Dendritic cell treated with granulocyte-macrophage colony-stimulating factor and Interleukin-4, amounts not matched to agents 40 ng/mL and 50 ng/mL, for 4 days (primary cell): ENCODE measurements around the gene AADAT.
"Not testable (repeated sequence)": the region's sequence is repeated elsewhere in the genome, so short reads cannot be mapped to it uniquely, and the experiment has no call there.

ENCODE experiments used
- H3K27ac Mint-ChIP-seq: one replicate; pipeline ENCODE4 v1.8.0; 2022; ENCODE audit warnings: mild to moderate bottlenecking, mixed read lengths
- H3K27me3 Mint-ChIP-seq: one replicate; pipeline ENCODE4 v1.8.0; 2022; ENCODE audit warnings: mild to moderate bottlenecking, mixed read lengths
- H3K36me3 Mint-ChIP-seq: one replicate; pipeline ENCODE4 v1.8.0; 2022; ENCODE audit warnings: low read depth, mixed read lengths
- H3K4me1 Mint-ChIP-seq: one replicate; pipeline ENCODE4 v1.8.0; 2022; ENCODE audit warnings: low read depth, mixed read lengths
- H3K4me3 Mint-ChIP-seq: one replicate; pipeline ENCODE4 v1.8.0; 2022; ENCODE audit warnings: mild to moderate bottlenecking, moderate library complexity, mixed read lengths
- H3K9me3 Mint-ChIP-seq: one replicate; pipeline ENCODE4 v1.8.0; 2022; ENCODE audit warnings: mixed read lengths
- intact Hi-C: fragments of 100-400 bp; cut with micrococcal nuclease; formaldehyde crosslinking; loops from one replicate; pipeline ENCODE4 v1.15.0; 2022

AADAT gene

DNA sequence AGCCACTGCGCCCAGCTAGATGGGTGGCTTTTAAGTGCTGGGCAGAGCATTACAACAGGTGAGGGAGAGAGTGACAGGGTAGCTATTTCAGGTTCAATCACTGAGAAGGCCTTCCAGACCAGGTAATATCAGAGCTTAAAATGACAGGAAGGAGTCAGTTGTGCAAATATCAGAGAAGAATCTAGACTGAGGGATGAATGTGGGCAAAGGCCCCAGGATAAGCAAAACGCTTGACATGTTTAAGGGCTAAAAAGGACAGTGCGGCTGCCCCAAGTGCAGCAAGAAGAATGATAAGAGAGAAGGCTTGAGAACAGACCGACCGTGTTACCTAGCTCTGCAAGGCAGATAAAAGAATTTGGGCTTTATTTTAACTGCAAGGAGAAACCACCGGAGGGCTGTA is 18.6 kb downstream of the AADAT start:
- no peaks in the 10 kb centered on the region for H3K36me3 Mint-ChIP-seq
- no peaks in the 10 kb centered on the region for H3K4me1 Mint-ChIP-seq
- no peak overlapping the region for H3K4me3 Mint-ChIP-seq
- no peak overlapping the region for H3K27ac Mint-ChIP-seq
- intact Hi-C loops: no loop called here
- no peaks in the 10 kb centered on the region for H3K9me3 Mint-ChIP-seq
- H3K27me3 Mint-ChIP-seq: peaks cover 3% of the 10 kb centered on the region

DNA sequence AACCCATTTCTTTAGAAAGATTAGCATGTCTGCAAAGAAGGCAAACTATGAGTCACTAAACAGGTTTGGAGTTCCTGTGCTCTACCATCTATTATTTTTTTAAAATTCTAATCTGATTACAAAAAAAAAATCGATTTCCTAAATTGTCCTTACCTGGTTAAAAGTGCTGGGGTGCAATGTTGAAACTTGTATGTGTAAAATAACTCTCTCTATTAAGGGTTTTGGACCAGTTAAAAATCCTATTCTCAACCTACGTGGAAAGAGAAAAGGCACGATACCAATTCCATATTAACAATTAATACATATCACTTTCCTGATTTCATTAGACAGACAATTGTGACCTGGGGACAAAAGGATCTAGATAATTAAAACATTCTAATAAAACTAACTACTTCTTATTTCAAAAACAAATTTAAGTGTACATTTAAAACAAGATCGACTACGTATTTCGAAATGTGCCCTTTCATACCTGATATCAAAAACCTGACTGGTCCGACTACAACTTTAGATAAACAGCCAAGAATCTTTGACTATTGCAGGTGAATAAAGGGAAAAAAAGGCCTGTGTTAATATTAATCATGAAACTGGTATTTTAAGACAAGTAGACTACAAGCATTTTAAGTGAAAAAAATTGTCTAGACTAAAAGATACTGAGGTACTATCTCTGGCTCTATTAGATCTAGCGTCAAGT is 21.2 kb downstream of the AADAT start:
- H3K9me3 Mint-ChIP-seq: no peaks in the 10 kb centered on the region
- H3K4me3 Mint-ChIP-seq: no peak overlapping the region
- H3K27me3 Mint-ChIP-seq: peaks cover 3% of the 10 kb centered on the region
- no peaks in the 10 kb centered on the region for H3K36me3 Mint-ChIP-seq
- H3K27ac Mint-ChIP-seq: no peak overlapping the region
- intact Hi-C loops: no loop called here
- H3K4me1 Mint-ChIP-seq: no peaks in the 10 kb centered on the region

DNA sequence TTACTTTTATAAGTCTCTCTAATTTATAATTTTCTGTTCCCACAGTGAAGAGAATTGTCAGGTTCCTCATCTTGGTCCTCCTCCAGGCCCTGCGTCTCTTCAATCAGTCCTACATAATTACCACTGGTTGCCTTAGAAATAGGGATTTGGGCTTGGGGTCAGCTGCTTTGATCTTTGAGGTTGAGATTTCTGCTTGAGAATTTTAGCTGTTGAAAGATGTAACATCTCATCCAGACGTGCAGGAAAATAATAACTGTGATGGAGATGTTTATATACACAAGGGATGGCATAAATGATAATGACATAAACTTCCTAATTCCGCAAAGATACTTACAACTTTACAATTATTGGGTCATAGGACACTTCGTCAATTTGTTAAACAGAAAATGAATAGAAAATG is 30.3 kb downstream of the AADAT start:
- no peaks in the 10 kb centered on the region for H3K9me3 Mint-ChIP-seq
- no peaks in the 10 kb centered on the region for H3K4me1 Mint-ChIP-seq
- no peaks in the 10 kb centered on the region for H3K27me3 Mint-ChIP-seq
- H3K27ac Mint-ChIP-seq: no peak overlapping the region
- intact Hi-C loops: no loop called here
- H3K4me3 Mint-ChIP-seq: no peak overlapping the region
- H3K36me3 Mint-ChIP-seq: no peaks in the 10 kb centered on the region

DNA sequence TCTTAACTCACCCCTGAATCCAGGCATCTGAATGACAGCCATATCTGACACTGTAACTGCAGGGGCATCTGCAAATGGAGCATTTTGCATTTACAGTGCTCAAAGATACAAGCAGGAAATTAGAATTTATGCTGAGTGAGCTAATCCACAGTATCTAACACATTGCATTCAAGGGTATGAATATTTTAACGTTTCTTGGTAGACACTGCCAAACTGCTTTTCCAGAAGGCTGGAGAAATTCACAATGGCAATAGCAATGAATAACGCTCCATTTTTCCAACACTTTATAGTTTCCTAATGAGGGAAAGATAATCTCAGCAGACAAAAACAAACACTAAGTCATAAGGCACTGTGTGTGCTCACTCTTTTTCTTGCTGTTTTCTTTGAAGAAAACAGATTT is 30.9 kb downstream of the AADAT start:
- H3K27me3 Mint-ChIP-seq: no peaks in the 10 kb centered on the region
- no peak overlapping the region for H3K27ac Mint-ChIP-seq
- no peaks in the 10 kb centered on the region for H3K4me1 Mint-ChIP-seq
- no peak overlapping the region for H3K4me3 Mint-ChIP-seq
- intact Hi-C loops: no loop called here
- H3K9me3 Mint-ChIP-seq: no peaks in the 10 kb centered on the region
- no peaks in the 10 kb centered on the region for H3K36me3 Mint-ChIP-seq

DNA sequence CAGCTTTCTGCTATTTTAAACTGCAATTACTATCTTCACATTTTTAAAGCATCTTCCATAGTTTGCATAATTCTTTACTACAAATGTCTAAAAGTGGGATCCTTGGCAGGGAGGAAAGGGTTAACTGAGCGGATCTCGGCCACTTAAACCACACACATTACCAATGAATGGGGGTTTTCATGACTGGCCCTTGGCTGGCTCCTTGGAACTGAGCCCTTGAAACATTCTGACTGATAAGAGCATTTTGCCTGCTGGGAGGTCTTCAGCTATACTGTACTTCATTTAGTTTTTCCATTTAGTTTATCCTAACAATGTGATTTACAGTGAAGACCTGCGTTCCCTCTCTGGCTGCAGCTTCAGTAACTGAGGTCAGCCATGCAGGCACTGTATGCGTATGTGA is 31.9 kb downstream of the AADAT start:
- Mint-ChIP-seq H3K27me3 (no peaks in the 10 kb centered on the region), H3K36me3 (no peaks in the 10 kb centered on the region), H3K9me3 (no peaks in the 10 kb centered on the region), H3K27ac (no peak overlapping the region), H3K4me1 (no peaks in the 10 kb centered on the region), H3K4me3 (no peak overlapping the region)
- intact Hi-C loops: no loop called here

DNA sequence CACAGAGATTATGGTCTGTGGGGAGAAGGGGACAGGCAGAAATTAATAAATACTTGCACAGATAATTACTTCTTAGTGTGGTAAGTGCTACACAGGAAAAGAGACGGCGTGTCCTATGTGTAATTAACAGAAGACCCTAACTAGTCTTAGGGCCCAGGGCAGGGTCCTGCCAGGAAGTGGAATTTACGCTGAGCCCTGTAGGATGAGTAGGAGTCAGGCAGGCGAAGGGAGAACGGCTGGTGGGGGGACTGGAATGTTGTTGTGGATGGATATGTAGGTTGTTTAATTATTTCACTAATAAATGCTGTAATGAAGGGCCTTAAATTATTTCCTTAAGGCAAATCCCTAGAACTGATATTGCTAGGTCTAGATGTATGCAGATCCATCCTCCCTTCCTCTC is 36.8 kb downstream of the AADAT start:
- Mint-ChIP-seq H3K27ac (no peak overlapping the region), H3K36me3 (no peaks in the 10 kb centered on the region), H3K27me3 (peaks cover 10% of the 10 kb centered on the region), H3K9me3 (no peaks in the 10 kb centered on the region), H3K4me3 (no peak overlapping the region), H3K4me1 (no peaks in the 10 kb centered on the region)
- intact Hi-C loops: no loop called here

DNA sequence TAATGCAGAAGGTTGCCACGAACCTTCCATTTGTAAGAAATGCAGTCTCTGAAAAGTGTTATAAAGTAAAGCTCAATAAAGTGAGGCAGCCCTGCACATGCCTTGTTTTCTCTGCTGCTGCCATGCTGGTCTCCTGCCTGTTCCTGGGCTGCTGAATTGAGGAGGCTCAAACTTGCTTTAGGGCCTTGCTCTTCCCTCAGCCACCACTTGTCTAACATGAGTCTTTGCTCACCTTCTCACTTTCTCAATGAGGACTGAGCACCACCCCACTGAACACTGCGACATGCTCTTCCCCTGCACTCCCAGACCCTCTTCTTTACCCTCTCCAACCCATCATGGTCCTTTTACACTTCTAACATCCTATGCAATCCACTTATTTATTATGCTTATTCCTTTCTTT is 38.4 kb downstream of the AADAT start:
- Mint-ChIP-seq H3K4me1 (no peaks in the 10 kb centered on the region), H3K36me3 (no peaks in the 10 kb centered on the region), H3K9me3 (no peaks in the 10 kb centered on the region), H3K27ac (no peak overlapping the region), H3K27me3 (peaks cover 10% of the 10 kb centered on the region), H3K4me3 (no peak overlapping the region)
- intact Hi-C loops: no loop called here

DNA sequence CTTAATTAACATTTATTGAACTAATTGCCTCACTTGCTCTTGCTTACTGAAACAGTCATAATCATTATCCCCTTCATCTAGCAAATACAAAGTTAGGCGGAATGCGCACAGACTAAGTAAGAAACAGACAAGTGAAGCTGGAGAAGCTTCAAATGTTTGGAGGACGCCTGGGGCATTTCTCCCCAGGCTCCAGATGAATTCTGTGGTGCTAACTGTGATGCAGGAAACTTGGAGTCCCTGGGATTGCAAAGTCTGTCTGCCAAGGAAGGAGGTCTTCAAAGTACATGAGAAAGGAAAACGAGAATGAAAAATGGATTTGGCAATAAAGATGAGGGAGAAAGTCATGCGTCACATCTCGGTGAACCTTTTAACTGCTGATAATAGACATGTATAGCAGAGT is 40.0 kb downstream of the AADAT start:
- Mint-ChIP-seq H3K27me3 (peaks cover 10% of the 10 kb centered on the region), H3K4me3 (no peak overlapping the region), H3K36me3 (no peaks in the 10 kb centered on the region), H3K9me3 (no peaks in the 10 kb centered on the region), H3K4me1 (no peaks in the 10 kb centered on the region), H3K27ac (no peak overlapping the region)
- intact Hi-C loops: loop anchor here (5.0 kb wide), 1 partner anchor 437 kb away; the partner anchor contains the start of gene NEK1

DNA sequence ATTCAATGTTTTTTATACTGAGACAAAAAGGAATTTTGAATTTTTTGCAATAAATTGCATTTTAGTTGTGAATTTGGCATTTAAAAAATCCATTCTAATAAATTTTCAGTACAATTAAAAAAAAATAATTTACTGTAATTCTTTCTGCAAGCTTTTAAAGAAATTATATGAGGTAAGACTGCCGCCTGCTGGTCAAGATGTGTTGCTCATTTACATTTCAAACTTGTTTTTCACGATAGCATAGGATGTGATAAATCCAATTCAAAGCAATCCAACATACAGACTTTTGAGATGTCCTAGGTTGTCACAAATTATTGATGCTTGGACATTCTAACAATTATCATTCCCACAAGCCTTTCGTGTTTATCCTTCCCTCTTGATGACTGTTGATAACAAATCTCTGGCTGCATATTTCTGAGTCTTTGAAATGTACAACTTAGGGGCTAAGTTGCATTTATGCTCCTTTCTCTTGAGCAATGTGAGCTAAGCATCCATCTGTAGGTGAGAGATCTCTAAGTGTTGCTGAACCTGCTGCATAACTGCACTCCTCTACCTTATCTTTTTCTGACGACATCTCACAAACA is 41.9 kb downstream of the AADAT start:
- Mint-ChIP-seq H3K27me3 (peaks cover 12% of the 10 kb centered on the region), H3K4me1 (no peaks in the 10 kb centered on the region), H3K9me3 (no peaks in the 10 kb centered on the region), H3K36me3 (no peaks in the 10 kb centered on the region), H3K4me3 (no peak overlapping the region), H3K27ac (no peak overlapping the region)
- intact Hi-C loops: loop anchor here (1.0 to 5.0 kb wide), 2 partner anchors 237 to 436 kb away; partner anchors contain the start of gene NEK1

DNA sequence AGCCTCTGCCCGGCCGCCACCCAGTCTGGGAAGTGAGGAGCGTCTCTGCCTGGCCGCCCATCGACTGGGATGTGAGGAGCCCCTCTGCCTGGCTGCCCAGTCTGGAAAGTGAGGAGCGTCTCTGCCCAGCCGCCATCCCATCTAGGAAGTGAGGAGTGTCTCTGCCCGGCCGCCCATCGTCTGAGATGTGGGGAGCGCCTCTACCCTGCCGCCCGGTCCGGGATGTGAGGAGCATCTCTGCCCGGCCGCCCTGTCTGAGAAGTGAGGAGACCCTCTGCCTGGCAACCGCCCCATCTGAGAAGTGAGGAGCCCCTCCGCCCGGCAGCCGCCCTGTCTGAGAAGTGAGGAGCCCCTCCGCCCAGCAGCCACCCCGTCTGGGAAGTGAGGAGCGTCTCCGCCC is 43.6 kb downstream of the AADAT start:
- H3K4me3 Mint-ChIP-seq, H3K27ac Mint-ChIP-seq, H3K36me3 Mint-ChIP-seq, H3K4me1 Mint-ChIP-seq, H3K9me3 Mint-ChIP-seq: not testable (repeated sequence)
- intact Hi-C loops: loop anchor here (5.0 kb wide), 1 partner anchor 434 kb away; the partner anchor contains the start of gene NEK1
- peaks cover 20% of the 10 kb centered on the region for H3K27me3 Mint-ChIP-seq

DNA sequence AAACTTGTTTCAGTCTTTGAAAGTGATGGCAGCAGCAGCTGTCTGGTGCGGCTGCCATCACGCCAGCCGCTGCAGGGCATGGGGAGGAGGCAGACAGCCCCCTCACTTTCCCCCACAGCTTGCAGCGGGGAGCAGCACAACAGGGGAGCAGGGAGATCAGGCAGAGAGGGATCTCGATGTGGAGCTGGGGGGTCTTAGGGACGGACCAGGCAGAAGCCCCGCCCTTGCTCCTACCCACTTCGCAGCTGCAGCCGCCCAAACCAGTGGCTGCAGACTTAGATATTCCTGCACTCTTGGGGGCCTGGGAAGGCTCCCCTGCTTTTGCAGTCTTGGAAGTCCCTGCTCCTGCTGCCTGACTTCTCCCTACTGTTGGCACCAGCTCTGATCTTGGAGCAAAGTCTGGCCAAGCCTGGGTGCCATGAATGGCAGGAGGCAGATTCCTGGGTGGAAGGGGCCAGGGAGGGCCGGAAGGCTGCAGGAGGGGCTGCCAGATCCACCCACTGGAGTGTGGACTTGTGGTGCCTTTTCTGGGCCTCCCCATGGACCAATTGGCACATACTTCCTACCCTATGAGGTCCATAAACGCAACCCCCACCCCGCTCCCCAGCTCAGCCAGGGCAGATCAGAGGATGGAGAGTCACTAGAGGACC is 49.6 kb downstream of the AADAT start:
- Mint-ChIP-seq H3K27me3 (peaks cover 27% of the 10 kb centered on the region), H3K36me3 (no peaks in the 10 kb centered on the region), H3K4me1 (no peaks in the 10 kb centered on the region), H3K9me3 (no peaks in the 10 kb centered on the region), H3K4me3 (no peak overlapping the region), H3K27ac (no peak overlapping the region)
- intact Hi-C loops: no loop called here

DNA sequence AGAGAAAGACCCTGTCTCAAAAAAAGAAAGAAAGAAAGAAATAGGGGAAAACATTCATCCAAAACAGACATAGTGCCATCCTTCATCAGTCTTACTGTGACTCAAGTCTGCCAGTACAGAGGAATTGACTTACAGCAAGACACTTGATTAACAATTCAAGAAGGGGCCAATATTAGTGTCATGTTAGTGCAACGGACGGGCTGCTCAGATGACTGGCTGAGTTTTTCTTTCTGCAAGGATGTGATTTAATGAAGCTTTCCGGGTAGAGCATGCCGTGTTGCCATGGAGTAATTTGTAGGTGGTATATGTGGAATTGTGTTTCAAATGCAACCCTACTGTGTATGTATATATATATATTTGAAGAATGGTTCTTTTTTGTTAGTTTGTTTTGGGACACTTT is 51.0 kb downstream of the AADAT start:
- Mint-ChIP-seq H3K36me3 (no peaks in the 10 kb centered on the region), H3K27me3 (peaks cover 31% of the 10 kb centered on the region), H3K27ac (no peak overlapping the region), H3K4me1 (no peaks in the 10 kb centered on the region), H3K4me3 (no peak overlapping the region), H3K9me3 (no peaks in the 10 kb centered on the region)
- intact Hi-C loops: no loop called here

DNA sequence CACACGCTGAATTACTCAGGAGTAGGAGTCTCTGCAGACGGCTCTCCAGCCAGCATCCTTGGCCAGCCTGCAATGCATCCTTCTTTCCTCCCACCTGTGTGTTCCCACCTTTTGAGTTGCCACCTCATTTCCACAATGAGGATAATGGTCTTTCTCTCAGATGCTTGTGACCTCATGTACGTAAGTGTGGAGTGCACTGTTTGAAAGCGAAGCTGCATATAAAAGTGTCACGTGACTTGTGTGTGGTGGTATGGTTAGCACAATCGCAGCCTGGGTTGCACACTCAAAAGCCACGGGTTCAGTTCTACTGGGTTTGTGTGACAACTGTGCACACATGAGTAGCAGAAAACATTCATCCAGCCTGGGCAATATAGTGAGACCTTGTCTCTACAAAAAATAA is 51.5 kb downstream of the AADAT start:
- Mint-ChIP-seq H3K9me3 (no peaks in the 10 kb centered on the region), H3K4me3 (no peak overlapping the region), H3K27me3 (peaks cover 33% of the 10 kb centered on the region), H3K27ac (no peak overlapping the region), H3K4me1 (no peaks in the 10 kb centered on the region), H3K36me3 (no peaks in the 10 kb centered on the region)
- intact Hi-C loops: no loop called here

DNA sequence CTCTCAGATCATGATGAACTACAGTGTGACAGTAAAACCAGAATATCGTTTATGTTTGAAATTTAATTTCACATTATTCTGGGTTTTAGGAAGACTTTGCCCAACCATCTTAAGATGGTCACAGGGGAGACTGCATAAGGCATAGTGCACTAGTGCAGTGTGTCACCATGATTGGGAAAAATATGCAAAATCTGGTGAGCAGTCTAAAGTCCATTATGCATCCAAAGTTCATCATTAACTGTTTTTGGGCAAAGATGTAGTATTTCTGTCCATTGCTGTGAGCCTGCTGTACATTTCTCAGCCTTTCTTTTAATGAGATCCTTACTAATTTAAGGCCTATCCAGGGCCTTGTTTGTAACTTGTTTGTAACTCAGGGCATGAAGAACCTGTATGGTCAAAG is 52.3 kb downstream of the AADAT start:
- no peaks in the 10 kb centered on the region for H3K4me1 Mint-ChIP-seq

More for the DNA sequence above, 52.3 kb downstream of the AADAT start:
- Mint-ChIP-seq H3K36me3 (no peaks in the 10 kb centered on the region), H3K9me3 (no peaks in the 10 kb centered on the region), H3K4me3 (no peak overlapping the region), H3K27me3 (peaks cover 32% of the 10 kb centered on the region), H3K27ac (no peak overlapping the region)
- intact Hi-C loops: no loop called here
